Breast epithelium (tissue), 3 donors: ENCODE data around the gene KIR2DL4.

Experiments used
- POLR2A ChIP-seq: fragments of 450-650 bp; IDR thresholded peaks from one replicate; pipeline ENCODE4 v1.6.1; 2016; ENCODE audit warnings: antibody characterized with exemption, mild to moderate bottlenecking, moderate library complexity
- POLR2AphosphoS5 ChIP-seq, 3 donors: sonication (generic); formaldehyde crosslinking; IDR thresholded peaks; one replicate each; pipeline ENCODE4 v1.6.1; 2017; ENCODE audit warnings: antibody characterized with exemption in 3 of 3
- TF ChIP-seq, protein P1 (sequence below), 3 donors: fragments of 450-650 bp; IDR thresholded peaks; one replicate each; pipeline ENCODE4 v1.5.1; 2016 to 2017; ENCODE audit warnings: antibody characterized with exemption in 3 of 3, mild to moderate bottlenecking in 3 of 3, moderate library complexity in 3 of 3

DNA sequence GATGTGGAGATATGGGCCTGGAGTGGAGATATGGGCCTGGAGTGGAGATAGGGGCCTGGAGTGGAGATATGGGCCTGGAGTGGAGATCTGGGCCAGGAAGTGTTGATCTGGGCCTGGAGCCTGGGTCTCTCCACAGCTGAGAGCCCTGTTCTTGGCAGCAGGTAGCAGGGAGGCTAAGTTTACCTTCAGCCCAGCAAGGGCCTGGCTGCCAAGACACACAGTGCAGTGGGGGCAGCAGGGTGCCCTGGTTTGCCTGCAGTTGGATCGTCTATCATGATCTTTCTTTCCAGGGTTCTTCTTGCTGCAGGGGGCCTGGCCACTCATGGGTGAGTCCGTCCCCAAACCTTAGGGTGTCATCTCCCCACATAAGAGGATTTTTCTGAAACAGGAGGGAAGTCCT, 47.5 kb downstream of the KIR2DL4 start:
- TF ChIP-seq POLR2A (no peak), POLR2AphosphoS5 (IDR thresholded peaks at IDR 0.05) (no peak)
- TF ChIP-seq, protein P1, sequence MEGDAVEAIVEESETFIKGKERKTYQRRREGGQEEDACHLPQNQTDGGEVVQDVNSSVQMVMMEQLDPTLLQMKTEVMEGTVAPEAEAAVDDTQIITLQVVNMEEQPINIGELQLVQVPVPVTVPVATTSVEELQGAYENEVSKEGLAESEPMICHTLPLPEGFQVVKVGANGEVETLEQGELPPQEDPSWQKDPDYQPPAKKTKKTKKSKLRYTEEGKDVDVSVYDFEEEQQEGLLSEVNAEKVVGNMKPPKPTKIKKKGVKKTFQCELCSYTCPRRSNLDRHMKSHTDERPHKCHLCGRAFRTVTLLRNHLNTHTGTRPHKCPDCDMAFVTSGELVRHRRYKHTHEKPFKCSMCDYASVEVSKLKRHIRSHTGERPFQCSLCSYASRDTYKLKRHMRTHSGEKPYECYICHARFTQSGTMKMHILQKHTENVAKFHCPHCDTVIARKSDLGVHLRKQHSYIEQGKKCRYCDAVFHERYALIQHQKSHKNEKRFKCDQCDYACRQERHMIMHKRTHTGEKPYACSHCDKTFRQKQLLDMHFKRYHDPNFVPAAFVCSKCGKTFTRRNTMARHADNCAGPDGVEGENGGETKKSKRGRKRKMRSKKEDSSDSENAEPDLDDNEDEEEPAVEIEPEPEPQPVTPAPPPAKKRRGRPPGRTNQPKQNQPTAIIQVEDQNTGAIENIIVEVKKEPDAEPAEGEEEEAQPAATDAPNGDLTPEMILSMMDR (IDR thresholded peaks at IDR 0.05), result no peak
